Fibroblast of skin of back (primary cell): ENCODE measurements around the gene COG7. TPM values are rescaled to one million over a fixed set of nuclear protein-coding genes. Genes with fewer than 3 reads are reported as not detected.
"Not testable (repeated sequence)": the region's sequence is repeated elsewhere in the genome, so short reads cannot be mapped to it uniquely, and the experiment has no call there.

ENCODE experiments used
- DNase-seq: peaks from one replicate; pipeline ENCODE4 v3.0.0-alpha.2; 2013
- polyA plus RNA-seq, 2 experiments: library from polyadenylated mRNA; unstranded; fragments of 120-200 nt; gene quantifications; one replicate each; pipeline ENCODE4 v1.2.1, GENCODE V29; 2013; ENCODE audit not compliant: insufficient read length in 2 of 2

Gene COG7
- polyA plus RNA-seq (2013, experiment 1 of 2; ENCODE audit: insufficient read length), result 16.9 TPM
- polyA plus RNA-seq (2013, experiment 2 of 2; ENCODE audit: insufficient read length), result 19.6 TPM

GRCh38 chr16:23452572-23453337, at the start of gene COG7:
Gene COG7 (minus strand): TSS chr16:23453189. CDS start chr16:23452994, 195 bp downstream.
- DNase-seq, result peak; percentile 89

- DNase-seq, result no peak
Observed at GRCh38 chr16:23502466-23502865, 49.5 kb upstream of the COG7 start.

GRCh38 chr16:23501291-23501690, 48.3 kb upstream of the COG7 start:
- no peak for DNase-seq

- DNase-seq, result no peak
Observed at GRCh38 chr16:23500862-23501225, 47.9 kb upstream of the COG7 start.

- DNase-seq, result no peak
Observed at GRCh38 chr16:23500212-23500861, 47.3 kb upstream of the COG7 start.

GRCh38 chr16:23499801-23500200, 46.8 kb upstream of the COG7 start:
- no peak for DNase-seq

GRCh38 chr16:23498863-23499262, 45.9 kb upstream of the COG7 start:
- no peak for DNase-seq

GRCh38 chr16:23497543-23497868, 44.5 kb upstream of the COG7 start:
- DNase-seq, result no peak

GRCh38 chr16:23496821-23497542, 44.0 kb upstream of the COG7 start:
- no peak for DNase-seq

- no peak for DNase-seq
Observed at GRCh38 chr16:23495671-23496070, 42.7 kb upstream of the COG7 start.

- no peak for DNase-seq
Observed at GRCh38 chr16:23494188-23494587, 41.2 kb upstream of the COG7 start.

- DNase-seq, result peak; percentile 67
Observed at GRCh38 chr16:23491490-23492391, 38.8 kb upstream of the COG7 start.

- no peak for DNase-seq
Observed at GRCh38 chr16:23486480-23486879, 33.5 kb upstream of the COG7 start.

GRCh38 chr16:23485841-23486240, 32.9 kb upstream of the COG7 start:
- DNase-seq, result no peak

- DNase-seq, result no peak
Observed at GRCh38 chr16:23485257-23485614, 32.2 kb upstream of the COG7 start.

- DNase-seq, result no peak
Observed at GRCh38 chr16:23484510-23485256, 31.7 kb upstream of the COG7 start.

GRCh38 chr16:23483492-23483891, 30.5 kb upstream of the COG7 start:
- not testable (repeated sequence) for DNase-seq

- DNase-seq, result no peak
Observed at GRCh38 chr16:23482778-23483177, 29.8 kb upstream of the COG7 start.

- DNase-seq, result no peak
Observed at GRCh38 chr16:23480257-23480656, 27.3 kb upstream of the COG7 start.

GRCh38 chr16:23479138-23479537, 26.1 kb upstream of the COG7 start:
- DNase-seq, result no peak

- DNase-seq, result no peak
Observed at GRCh38 chr16:23478566-23478965, 25.6 kb upstream of the COG7 start.

GRCh38 chr16:23476289-23476688, 23.3 kb upstream of the COG7 start:
- DNase-seq, result no peak
